ENCODE measurements around the gene NPAS3.

Gene NPAS3

GRCh38 chr14:33733310-33733709, 794.6 kb downstream of the NPAS3 start:
- DNase-seq: no peak

GRCh38 chr14:33733721-33734120, 795.0 kb downstream of the NPAS3 start:
- DNase-seq: no peak

- peak in 1 of 3 experiments; percentile 31 for DNase-seq
Observed at GRCh38 chr14:33734387-33734786, 795.7 kb downstream of the NPAS3 start.

DNA sequence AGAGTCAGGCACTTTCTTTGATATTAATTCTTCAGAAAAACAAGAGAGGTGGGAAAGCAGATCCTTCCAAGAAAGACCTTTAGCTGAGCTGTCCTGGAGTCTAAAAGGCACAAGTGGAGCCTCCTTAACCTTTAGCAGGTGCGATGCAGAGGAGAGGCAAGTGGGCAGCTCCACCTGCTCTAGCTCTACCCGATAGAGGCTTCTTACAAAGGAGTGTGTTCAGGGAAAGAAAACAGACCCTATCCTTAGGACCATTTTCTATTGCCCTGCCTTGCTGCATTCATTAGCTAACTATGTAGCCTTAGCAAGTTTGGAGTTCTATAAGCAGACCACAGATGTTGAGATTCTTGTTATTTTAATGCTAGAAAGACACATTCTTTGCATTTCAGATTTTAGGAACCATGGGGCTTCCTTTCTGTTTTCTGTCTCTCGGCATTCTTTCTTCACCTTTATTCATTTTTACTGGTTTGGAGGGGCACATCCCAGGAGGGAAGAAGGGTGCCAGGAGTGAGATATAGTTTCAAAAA, 797.7 kb downstream of the NPAS3 start:
- no peak for DNase-seq

GRCh38 chr14:33736979-33737378, 798.3 kb downstream of the NPAS3 start:
- no peak for DNase-seq

DNA sequence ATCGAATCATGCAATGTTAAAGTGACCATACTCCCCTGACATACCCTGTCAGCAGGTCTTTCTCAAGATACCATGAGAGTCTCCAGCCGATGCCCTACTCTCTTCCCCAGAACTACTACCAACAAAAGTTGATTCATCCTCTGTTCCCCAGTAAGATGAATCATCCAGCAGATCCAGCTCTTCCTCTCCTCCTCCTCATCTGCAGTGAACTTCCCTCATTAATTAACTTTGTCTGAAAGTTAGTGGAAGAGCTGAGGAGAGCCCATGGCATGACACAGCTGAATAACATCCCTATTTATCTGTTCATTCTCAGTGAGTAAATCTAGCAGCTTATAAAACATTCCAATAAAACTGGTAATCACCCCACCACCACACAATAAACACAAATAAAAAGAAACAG, 798.8 kb downstream of the NPAS3 start:
- DNase-seq: no peak

DNA sequence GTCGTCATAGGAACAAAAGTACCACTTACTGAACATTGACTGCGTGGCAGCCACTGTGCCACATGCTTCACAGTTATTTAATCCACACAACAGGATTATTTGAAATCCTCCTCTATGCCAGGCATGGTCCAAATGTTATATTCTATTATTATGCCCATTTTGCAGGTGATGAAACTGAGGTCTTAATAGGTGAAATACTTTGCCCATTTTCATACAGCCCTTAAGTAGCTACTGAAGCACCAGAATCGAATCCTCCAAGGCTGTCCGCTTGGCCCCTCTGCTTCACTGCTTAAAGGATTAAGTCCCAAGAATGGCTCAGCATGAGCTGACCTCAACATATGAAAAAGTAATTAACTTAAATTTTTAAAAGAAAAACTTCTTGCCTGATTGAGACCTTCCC, 799.4 kb downstream of the NPAS3 start:
- DNase-seq: no peak

DNA sequence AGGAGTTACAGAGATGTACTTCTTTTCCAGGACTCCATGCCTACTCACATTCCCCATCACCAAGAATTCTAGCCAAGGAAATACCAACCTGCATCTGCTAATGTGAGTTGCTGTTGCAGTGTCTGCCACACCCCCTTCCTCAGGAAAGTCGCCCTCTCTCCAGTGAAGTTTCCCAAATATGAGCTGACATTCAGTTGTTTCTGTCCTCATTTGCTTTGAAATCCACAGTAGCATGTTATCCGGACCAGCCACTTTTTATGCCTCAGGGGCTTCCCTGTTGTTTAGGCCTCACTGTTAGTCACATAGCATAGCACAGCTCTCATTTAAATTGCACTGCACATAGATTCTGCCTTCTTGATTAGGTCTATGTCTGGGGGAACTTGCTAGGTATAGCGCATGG, 799.8 kb downstream of the NPAS3 start:
- DNase-seq: no peak

DNA sequence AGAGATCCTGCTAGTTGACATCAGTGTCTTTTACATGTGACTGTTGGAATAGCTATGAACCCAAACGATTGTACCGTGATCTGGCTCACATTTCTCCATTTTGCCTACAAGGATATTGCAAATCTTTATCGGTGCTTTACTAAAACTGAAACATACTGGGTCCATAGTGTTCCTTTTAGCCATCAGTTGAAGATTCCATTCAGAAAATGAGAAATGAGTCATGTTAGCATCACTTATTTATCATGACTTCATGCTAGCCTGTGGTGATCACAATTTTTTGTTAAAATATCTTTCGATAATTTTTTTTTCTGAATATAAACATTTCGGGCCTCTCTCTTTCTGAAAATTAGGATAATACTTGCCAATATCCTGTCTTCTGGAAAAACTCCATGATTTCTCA, 801.9 kb downstream of the NPAS3 start:
- no peak for DNase-seq

- no peak for DNase-seq
Observed at GRCh38 chr14:33742166-33742565, 803.5 kb downstream of the NPAS3 start.

DNA sequence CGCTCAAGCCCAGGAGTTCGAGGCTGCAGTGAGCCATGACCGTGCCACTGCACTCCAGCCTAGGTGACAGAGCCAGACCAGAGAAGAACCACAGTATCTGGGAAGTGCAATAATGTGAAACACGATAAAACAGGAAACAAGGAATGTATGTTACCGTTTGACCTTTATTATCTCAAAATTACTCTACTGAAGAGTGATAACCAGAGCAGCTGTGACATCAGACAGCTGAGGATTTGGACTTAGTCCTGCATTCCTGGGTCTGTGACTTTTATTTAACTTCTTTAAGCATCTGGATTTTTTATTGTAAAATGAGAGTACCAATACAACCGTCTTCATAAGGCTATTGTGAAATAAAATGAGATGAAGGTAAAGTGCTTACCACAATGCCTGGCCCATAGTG, 806.5 kb downstream of the NPAS3 start:
- no peak for DNase-seq

- DNase-seq: no peak
Observed at GRCh38 chr14:33747749-33748148, 809.1 kb downstream of the NPAS3 start.

- no peak for DNase-seq
Observed at GRCh38 chr14:33754261-33754660, 815.6 kb downstream of the NPAS3 start.

- DNase-seq: no peak
Observed at GRCh38 chr14:33755358-33755757, 816.7 kb downstream of the NPAS3 start.

DNA sequence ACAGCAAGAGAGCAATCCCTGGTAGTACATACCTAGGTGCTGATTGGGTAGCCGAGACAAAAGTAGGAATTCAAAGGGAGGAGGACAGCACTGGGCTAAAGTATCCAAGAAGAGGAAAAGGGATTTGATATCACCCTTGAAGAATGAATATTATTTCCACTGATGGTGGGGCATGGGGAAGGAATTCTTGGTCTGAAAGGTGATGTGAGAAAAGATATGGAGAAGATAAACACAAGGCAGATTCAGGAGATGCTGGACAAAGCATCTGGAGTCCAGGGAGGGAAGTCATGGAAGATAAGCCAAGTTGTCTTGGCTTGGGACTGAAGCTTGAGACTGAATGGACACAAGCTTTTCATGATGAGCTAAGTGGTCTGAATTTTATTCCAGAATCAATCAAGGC, 818.2 kb downstream of the NPAS3 start:
- no peak for DNase-seq

- no peak for DNase-seq
Observed at GRCh38 chr14:33758547-33758946, 819.9 kb downstream of the NPAS3 start.

GRCh38 chr14:33762161-33762851, 823.6 kb downstream of the NPAS3 start:
- no peak for DNase-seq

- DNase-seq: peak in 1 of 3 experiments; percentile 52
Observed at GRCh38 chr14:33764876-33765650, 826.4 kb downstream of the NPAS3 start.

GRCh38 chr14:33767586-33768457, 829.1 kb downstream of the NPAS3 start:
- DNase-seq: no peak

DNA sequence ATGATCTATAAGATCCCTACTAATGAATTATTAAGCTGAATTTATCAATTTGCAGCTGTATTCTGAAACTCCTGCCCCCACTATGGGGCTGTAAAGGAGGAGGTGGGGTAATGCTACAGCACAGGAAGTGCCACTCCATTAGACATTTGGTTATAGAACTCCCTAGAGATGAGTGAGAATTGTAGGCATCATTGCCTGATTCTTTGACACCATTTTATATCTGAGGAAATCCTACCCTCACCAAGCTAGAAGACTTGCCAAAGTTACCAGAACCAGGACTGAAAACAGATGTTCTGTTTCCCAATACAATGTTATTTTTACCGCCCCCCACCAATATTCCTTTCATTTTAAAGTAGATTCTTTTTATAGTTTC, 829.8 kb downstream of the NPAS3 start:
- no peak for DNase-seq

DNA sequence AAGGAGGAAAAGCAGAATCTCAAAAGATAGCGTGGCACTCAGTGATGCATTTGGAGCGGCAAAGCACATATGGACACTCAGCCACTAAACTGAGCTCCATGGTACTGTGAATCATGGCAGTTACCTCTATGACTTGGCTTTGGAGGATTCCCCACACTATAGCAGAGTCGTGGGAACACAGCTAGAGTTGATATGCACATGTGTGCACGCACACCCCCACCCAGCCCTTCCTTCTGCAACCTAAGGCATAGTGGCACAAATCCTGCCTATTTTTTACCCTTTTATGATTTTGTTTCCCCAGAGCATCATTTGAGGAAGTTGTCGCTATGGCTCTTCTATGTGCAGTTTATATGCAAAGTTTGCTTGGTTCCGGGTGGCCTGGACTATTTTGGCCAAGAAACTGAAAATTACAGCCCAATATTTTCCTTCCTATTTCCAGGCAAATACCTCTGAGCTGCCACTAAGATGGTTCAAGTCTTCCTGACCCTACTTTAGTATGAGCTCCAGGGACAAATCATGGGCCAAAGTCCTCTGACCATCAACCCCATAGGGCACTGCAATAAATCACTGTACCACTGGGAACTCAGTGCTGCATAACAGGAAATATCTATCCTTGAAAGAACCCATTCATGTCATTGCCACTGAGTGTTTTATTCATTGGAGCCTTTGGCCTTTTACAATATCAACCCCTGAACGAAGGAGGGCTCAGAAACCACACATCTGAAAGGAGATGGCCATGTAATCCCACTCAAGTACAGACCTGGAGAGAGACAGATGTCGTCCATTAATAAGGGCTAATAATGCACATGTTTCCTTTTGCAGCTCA, 834.7 kb downstream of the NPAS3 start:
- DNase-seq: no peak

- DNase-seq: no peak
Observed at GRCh38 chr14:33774161-33774560, 835.5 kb downstream of the NPAS3 start.
